NCI-H526 (cell line): ENCODE data around the gene VASN.
A peak's percentile ranks its signal among the peaks of the same experiment; 100 is the strongest.

Experiments used
- DNase-seq, 2 experiments: peaks; one replicate each; lab custom pipeline; 2025; lab: John Stamatoyannopoulos, UW

The VASN gene

DNA sequence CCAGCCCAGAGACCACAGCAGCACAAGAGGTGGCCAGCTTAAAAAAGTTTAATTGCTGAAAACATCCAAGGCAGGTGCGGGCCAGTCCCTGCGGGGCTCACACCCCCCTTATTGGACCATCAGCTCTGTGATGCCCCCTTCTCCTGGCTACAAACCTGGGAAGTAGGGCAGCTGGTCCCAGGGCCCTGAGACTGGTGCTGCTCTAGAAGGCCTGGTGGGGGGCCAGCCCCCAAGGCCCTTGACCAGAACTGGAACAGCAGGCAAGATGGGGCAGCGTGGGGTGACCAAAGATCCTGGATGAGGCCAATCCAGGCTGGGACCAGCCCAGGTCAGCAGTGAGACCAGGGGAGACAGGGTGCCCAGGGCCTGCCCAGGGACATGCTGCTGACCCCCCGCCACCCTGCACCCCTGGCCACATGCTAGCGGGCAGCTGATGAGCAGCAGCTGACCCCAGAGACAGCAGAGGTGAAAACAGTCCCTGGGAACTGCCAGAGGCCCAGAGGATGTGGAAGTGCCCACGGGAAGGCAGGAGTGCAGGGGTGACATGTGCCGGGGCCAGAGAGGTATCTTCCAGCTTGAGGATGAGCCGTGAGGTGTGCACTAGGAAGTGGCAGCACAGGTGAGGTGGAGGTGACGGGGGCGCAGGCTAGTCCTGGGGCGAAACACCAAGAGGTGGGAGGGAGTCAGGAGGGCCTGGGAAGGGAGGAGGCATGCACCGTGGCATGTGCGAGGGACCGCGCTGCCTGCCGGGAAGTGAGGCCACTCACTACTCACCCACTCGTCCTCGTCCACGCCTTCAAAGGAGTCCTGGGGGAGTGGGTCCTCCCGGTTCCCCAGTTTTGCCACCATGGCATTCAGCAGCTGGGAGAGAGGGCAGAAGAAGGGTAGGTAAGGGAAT is 16.9 kb upstream of the VASN start:
- no peak for DNase-seq

- DNase-seq, result no peak
These were observed 14.8 kb upstream of the VASN start for GRCh38 chr16:4356820-4357219.

DNA sequence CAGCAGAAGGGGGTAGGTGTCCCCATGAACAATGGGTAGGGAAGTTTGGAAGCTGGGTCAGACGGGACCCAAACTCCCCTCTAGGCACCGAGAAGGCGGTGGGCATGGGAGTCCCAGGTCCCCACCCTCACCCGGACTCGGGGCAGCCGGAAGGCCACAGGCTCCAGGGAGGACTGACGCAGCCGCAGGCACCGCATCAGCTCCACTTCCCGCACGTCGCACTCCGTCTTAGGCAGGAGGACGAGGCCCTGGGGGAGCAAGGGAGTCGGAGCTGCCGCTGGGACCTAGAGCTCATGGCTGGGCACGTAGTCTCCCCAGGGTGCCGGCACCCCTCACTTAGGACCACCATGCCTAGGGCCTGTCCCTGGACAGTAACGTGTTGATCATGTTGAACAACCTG is 13.4 kb upstream of the VASN start:
- DNase-seq, result no peak

- DNase-seq, result peak in 1 of 2 experiments; percentile 59
These were observed 12.7 kb upstream of the VASN start for GRCh38 chr16:4358831-4359561.

DNA sequence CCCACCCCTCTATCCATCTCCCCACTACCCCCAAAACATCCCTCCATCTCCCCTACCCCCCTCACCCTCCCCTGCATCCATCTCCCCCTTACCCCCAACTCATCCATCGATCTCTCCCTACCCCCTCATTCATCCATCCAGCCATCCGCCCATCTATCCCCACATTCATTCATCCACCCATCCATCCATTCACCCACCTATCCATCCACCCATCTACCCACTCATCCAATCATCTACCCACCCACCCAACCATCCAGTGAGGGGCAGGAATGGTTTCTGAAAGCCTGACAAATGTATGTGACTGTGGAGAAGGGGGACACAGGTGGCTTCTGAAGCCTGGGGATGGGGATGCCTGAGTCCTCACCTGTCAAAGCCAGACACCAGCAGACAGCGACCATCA is 11.7 kb upstream of the VASN start:
- DNase-seq, result no peak

GRCh38 chr16:4360538-4361021 is 11.1 kb upstream of the VASN start:
- peak in 1 of 2 experiments; percentile 60 for DNase-seq

- DNase-seq, result no peak
These were observed 10.4 kb upstream of the VASN start for GRCh38 chr16:4361033-4361943.

DNA sequence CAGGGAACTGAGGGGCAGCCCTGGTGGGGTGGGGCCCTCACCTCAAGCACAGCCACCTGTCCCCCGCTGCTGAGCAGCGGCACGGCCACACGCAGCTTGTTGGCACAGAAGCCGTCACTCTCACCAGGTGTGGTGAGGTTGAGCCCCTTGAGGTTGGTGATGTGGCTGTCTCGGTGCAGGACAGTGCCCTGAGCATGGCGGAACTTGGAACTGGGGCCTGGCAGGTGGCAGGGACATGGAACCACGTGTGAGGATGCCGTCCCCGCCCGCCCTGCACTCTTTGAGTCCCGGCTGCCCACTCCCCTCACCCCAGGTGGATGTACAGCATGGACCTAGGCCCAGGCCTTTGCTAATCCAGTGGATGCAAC is 9.7 kb upstream of the VASN start:
- no peak for DNase-seq

DNA sequence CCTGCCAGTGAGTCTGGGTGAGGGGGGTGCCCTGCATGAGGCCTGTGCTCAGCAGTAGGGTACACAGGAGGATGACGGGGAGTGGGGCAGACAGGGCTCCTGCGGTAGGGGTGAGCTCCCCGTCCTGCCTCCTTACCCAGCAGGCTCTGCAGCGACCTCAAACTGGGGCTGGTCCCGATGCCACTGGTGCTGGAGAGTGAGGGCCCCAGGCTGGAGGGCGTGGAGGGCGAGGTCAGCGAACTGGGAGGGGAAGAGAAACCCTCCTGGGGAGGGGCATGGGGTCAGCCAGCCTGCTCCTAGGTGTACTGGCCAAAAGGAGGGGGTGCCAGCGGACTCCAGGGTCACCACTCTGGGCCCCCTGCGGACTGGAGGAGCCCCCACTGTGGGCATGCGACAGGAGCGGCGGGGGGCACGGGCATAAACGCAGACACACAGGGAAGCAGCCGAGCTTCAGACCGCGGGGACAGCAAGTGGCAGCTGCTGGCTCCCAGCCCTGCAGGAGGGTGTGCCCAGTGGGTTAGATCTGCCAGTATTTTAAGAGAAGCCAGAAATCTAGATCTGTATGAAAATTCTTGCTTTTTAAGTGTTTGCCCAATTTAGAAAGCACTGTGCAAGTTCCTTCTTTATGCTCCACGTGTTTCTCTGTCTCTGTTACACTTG is 9.0 kb upstream of the VASN start:
- no peak for DNase-seq

GRCh38 chr16:4364196-4365013 is 7.2 kb upstream of the VASN start:
- DNase-seq, result no peak

DNA sequence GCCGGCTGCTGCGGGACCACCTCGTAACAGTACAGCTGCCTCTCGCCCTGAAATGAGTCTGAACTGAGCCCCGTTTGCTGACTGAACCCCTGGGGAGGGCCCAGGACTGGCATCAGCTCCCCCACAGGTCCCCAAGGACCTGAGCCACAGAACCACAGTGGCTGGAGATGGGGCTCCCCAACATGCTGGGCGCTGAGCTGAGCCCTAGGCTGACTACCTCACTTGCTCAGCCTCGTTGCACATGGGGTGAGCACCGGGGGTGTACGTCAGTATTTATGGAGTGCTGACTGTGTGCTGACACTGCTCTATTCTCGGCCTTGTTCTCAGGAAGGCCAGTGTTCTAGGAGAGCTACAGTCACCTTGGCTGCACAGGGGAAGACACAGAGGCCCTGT is 6.6 kb upstream of the VASN start:
- DNase-seq, result no peak

- no peak for DNase-seq
These were observed 6.0 kb upstream of the VASN start for GRCh38 chr16:4365615-4366014.

- no peak for DNase-seq
These were observed 5.6 kb upstream of the VASN start for GRCh38 chr16:4366016-4366415.

GRCh38 chr16:4367393-4367856 is 4.2 kb upstream of the VASN start:
- DNase-seq, result no peak

DNA sequence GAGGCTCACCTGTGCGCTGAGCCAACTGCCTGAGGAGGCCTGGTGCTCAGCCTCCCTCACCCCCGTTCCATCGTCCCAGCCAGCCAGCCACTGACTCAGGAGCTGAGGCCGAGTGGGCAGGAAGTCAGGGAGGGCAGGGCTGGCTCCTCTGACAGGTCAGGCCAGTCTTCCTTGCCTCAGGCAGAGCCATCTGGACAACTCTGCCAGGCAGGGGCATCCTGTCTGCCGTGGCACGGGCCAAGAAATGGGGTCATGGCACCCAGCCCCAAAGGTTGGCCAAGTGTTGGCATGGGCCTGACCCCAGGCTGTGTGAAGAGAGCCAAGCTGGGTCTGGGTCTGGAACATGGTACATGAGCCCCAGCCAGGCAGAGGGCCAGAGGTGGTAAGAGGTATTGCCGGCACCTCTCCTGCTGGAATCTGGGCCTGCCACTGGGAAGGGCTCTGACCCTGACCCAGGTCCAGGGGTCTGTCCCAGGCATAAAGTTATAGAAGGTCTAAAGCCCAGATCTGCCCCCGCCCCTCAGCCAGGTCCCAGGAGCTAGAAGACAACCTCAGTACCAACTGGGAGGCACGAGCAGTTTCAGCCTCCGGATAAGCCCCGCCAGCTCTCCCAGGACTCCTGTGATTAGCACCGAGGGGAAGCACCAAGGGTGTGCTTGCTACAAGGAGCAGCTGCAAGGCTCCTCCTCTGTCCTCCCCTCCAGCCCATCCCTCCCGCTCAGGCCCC is 2.5 kb upstream of the VASN start:
- no peak for DNase-seq

DNA sequence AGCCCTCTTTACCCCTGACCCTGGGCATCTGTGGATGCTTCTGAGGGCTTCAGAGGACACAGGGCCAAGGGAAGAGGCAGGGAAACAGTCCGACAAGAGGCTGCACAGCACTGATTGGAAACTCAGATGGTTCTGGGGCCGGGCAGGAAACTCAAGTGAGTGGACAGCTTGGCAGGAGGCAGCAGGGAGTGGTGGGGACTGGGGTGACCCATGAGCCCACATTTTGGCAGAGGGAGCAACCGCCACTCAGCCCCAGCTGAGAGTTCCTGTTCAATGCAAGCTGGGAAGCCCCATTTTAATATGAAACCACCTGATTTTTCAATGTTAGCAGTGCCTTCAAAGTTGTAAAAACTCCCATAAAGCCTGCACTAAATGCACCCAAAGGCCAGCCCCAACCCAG is 1.5 kb upstream of the VASN start:
- DNase-seq, result no peak

GRCh38 chr16:4370570-4371356 is 885 bp upstream of the VASN start:
- no peak for DNase-seq

DNA sequence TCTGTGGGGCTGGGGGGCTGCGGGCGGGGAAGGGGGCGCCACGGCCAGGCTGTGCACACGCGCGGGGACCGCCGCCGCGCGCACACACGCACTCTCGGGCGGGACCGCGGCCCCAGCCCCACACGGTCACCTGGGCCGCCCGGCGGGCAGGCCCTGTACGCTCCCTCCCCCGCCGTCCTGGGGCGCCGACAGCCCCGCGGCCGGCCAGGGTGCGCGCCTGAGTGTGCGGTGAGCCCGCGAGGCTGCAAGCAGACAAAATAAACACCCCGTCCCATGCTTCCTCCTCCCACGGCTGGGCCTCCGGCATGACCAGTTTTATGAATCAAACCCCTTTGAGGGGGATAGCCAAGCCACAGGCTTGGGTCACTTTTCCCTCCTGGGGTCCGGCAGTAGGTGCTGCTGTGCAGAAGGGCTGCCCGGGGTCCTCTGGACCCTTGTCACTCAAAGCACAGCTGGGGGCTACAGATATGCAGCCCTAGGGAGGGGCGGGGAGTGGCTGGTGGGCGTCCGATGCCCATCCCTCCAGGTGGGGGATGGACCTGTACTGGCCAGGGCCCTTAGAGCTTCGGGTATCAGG is 441 bp downstream of the VASN start:
- DNase-seq, result peak in 1 of 2 experiments; percentile 45
